Testis (tissue), 2 donors: ENCODE measurements around the gene ZNF775.

ENCODE experiments used
- CTCF ChIP-seq, 3 experiments: fragments of 450-650 bp in 2 of 3; fragments of 200-600 bp in 1 of 3; sonication (generic) in 1 of 3; IDR thresholded peaks; one replicate each; pipeline ENCODE4 v1.5.1; 2016 to 2019; ENCODE audit warnings: antibody characterized with exemption in 3 of 3, mild to moderate bottlenecking in 2 of 3, moderate library complexity in 1 of 3
- POLR2A ChIP-seq: fragments of 450-650 bp; IDR thresholded peaks from one replicate; pipeline ENCODE4 v1.6.1; 2017; ENCODE audit warnings: antibody characterized with exemption, mild to moderate bottlenecking, moderate library complexity

- TF ChIP-seq CTCF (IDR thresholded peaks at IDR 0.05): no peak
- no peak for TF ChIP-seq POLR2A
These were observed 1.9 kb upstream of the ZNF775 start for GRCh38 chr7:150377196-150377595.
